OCI-LY1 (cell line): ENCODE data around the gene CCDC7.
"Not testable (repeated sequence)": the region's sequence is repeated elsewhere in the genome, so short reads cannot be mapped to it uniquely, and the experiment has no call there.

Experiments
- H2AFZ ChIP-seq: fragments of 200-600 bp; sonication (generic), shearing (Covaris generic); 2 replicates; pipeline ENCODE4 v1.6.0; 2014; ENCODE audit warnings: antibody characterized with exemption, mild to moderate bottlenecking, low read length
- H3F3A ChIP-seq: fragments of 200-600 bp; sonication (generic), shearing (Covaris generic); 2 replicates; pipeline ENCODE4 v1.6.0; 2014; ENCODE audit warnings: mild to moderate bottlenecking, antibody characterized with exemption, low read length, moderate library complexity; ENCODE audit not compliant: insufficient read depth
- H3K27ac ChIP-seq: fragments of 200-600 bp; sonication (generic); 2 replicates; pipeline ENCODE4 v1.5.1; 2014; ENCODE audit warnings: low read length, mixed run types, mild to moderate bottlenecking, low read depth; ENCODE audit not compliant: poor library complexity, severe bottlenecking
- H3K27me3 ChIP-seq: fragments of 200-600 bp; sonication (generic); 2 replicates; pipeline ENCODE4 v1.6.0; 2014; ENCODE audit warnings: antibody characterized with exemption, mild to moderate bottlenecking, low read length, moderate library complexity; ENCODE audit not compliant: insufficient read depth
- H3K36me3 ChIP-seq: fragments of 200-600 bp; sonication (generic); 2 replicates; pipeline ENCODE4 v1.6.1; 2014; ENCODE audit warnings: mild to moderate bottlenecking, antibody characterized with exemption, low read length, moderate library complexity, mixed read lengths; ENCODE audit not compliant: insufficient read depth
- H3K4me1 ChIP-seq: fragments of 200-600 bp; sonication (generic); 2 replicates; pipeline ENCODE4 v1.5.1; 2014; ENCODE audit warnings: mild to moderate bottlenecking, low read length, moderate library complexity; ENCODE audit not compliant: insufficient read depth, severe bottlenecking
- H3K4me2 ChIP-seq: fragments of 200-600 bp; sonication (generic), shearing (Covaris generic); 2 replicates; pipeline ENCODE4 v1.6.1; 2014; ENCODE audit warnings: low read length
- H3K4me3 ChIP-seq: fragments of 200-600 bp; sonication (generic); 2 replicates; pipeline ENCODE4 v1.5.1; 2014; ENCODE audit warnings: low read length, low read depth, mild to moderate bottlenecking, mixed read lengths; ENCODE audit not compliant: poor library complexity, severe bottlenecking
- H3K79me2 ChIP-seq: fragments of 200-600 bp; shearing (Covaris generic); 2 replicates; pipeline ENCODE4 v1.6.1; 2016; ENCODE audit warnings: mixed run types, low read length, mixed read lengths; ENCODE audit not compliant: insufficient read depth
- H3K9ac ChIP-seq: fragments of 200-600 bp; sonication (generic), shearing (Covaris generic); 2 replicates; pipeline ENCODE4 v1.6.1; 2014; ENCODE audit warnings: mild to moderate bottlenecking, low read length, mixed read lengths
- H3K9me2 ChIP-seq: fragments of 200-600 bp; sonication (generic), shearing (Covaris generic); 2 replicates; pipeline ENCODE4 v1.6.1; 2014; ENCODE audit warnings: low read depth, mild to moderate bottlenecking, low read length, mixed read lengths
- H3K9me3 ChIP-seq: fragments of 200-600 bp; shearing (Covaris generic); 2 replicates; pipeline ENCODE4 v1.6.1; 2014; ENCODE audit warnings: low read length, mixed read lengths
- H4K20me1 ChIP-seq: fragments of 200-600 bp; sonication (generic), shearing (Covaris generic); 2 replicates; pipeline ENCODE4 v1.6.0; 2016; ENCODE audit warnings: mild to moderate bottlenecking, low read length; ENCODE audit not compliant: insufficient read depth
- EZH2 ChIP-seq: fragments of 200-600 bp; sonication (generic), shearing (Covaris generic); IDR thresholded peaks from 2 replicates; pipeline ENCODE4 v1.8.0; 2017; ENCODE audit warnings: borderline replicate concordance, mixed run types, mild to moderate bottlenecking, antibody characterized with exemption, low read length, moderate library complexity, mixed read lengths
- TF ChIP-seq, protein P1 (sequence below): fragments of 200-600 bp; sonication (generic), shearing (Covaris generic); IDR thresholded peaks from 2 replicates; pipeline ENCODE4 v1.5.1; 2017; ENCODE audit warnings: mild to moderate bottlenecking, antibody characterized with exemption, low read length, moderate library complexity, mixed read lengths

The CCDC7 gene

DNA sequence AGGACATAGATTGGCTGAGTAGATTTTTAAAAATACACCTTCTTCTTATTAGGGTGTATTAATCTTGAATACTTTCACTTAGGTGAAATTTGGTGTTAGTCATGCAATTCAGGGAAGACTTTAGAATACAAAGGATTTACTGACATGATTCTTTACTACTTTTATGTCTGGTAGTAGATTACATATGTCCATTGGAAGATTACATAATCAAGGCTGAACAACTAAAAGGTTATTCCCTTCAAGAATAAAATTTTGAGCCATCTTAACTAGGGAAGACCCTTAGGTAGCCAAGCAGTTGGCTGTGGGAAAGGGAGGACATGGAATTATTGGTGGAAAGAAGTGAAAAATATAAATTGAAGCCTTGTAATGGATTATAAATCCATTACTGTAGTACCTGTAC, 347.1 kb downstream of the CCDC7 start:
- H3K9ac ChIP-seq, result no peak overlapping the region
- H2AFZ ChIP-seq, result no peak overlapping the region
- no peak overlapping the region for H3K27ac ChIP-seq
- H3K27me3 ChIP-seq, result no peaks in the 10 kb centered on the region
- H3K9me2 ChIP-seq, result no peaks in the 10 kb centered on the region
- no peaks in the 10 kb centered on the region for H4K20me1 ChIP-seq
- H3K4me2 ChIP-seq, result no peak overlapping the region
- no peaks in the 10 kb centered on the region for H3K9me3 ChIP-seq
- H3F3A ChIP-seq, result no peaks in the 10 kb centered on the region
- no peak for TF ChIP-seq EZH2
- TF ChIP-seq, protein P1, sequence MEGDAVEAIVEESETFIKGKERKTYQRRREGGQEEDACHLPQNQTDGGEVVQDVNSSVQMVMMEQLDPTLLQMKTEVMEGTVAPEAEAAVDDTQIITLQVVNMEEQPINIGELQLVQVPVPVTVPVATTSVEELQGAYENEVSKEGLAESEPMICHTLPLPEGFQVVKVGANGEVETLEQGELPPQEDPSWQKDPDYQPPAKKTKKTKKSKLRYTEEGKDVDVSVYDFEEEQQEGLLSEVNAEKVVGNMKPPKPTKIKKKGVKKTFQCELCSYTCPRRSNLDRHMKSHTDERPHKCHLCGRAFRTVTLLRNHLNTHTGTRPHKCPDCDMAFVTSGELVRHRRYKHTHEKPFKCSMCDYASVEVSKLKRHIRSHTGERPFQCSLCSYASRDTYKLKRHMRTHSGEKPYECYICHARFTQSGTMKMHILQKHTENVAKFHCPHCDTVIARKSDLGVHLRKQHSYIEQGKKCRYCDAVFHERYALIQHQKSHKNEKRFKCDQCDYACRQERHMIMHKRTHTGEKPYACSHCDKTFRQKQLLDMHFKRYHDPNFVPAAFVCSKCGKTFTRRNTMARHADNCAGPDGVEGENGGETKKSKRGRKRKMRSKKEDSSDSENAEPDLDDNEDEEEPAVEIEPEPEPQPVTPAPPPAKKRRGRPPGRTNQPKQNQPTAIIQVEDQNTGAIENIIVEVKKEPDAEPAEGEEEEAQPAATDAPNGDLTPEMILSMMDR, result no peak
- no peak overlapping the region for H3K4me3 ChIP-seq
- no peaks in the 10 kb centered on the region for H3K36me3 ChIP-seq
- no peaks in the 10 kb centered on the region for H3K79me2 ChIP-seq
- no peaks in the 10 kb centered on the region for H3K4me1 ChIP-seq

DNA sequence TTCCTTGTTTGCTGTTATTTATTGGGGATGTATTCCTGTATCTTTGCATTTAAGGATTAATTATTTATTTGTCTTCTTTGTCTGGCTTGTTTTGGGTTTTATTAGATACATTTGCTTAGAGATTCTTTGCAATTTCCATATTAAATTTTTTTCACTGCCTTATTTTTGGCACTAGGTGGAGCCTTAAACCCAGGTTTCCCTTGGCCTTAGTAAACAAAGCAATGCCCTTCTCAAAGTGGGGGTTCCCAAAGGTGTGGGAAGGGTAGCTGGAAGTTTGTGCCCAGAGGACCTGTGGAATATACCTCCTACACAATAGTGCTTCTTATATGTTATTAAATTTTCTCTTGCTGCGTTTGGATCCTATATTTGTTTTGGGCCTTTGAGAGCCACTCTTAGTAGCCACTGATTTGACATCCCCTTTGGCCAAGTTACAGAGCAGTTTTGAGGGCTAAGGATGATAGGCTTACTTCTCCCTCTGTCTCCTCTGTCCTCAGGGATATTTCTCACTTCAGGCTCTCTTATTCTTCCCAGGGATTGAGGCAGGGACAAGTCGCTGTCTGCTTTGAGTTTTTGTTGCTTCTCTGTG, 349.8 kb downstream of the CCDC7 start:
- Histone ChIP-seq H3K79me2 (no peaks in the 10 kb centered on the region), H3K9me3 (no peaks in the 10 kb centered on the region), H3K4me3 (no peak overlapping the region), H3K27me3 (no peaks in the 10 kb centered on the region), H3K9me2 (no peaks in the 10 kb centered on the region), H3K4me2 (no peak overlapping the region), H3K36me3 (no peaks in the 10 kb centered on the region), H3K9ac (no peak overlapping the region), H3K27ac (no peak overlapping the region), H3K4me1 (no peaks in the 10 kb centered on the region), H2AFZ (no peak overlapping the region), H4K20me1 (no peaks in the 10 kb centered on the region), H3F3A (no peaks in the 10 kb centered on the region)
- TF ChIP-seq, protein P1, result peak; percentile 82
- no peak for TF ChIP-seq EZH2

DNA sequence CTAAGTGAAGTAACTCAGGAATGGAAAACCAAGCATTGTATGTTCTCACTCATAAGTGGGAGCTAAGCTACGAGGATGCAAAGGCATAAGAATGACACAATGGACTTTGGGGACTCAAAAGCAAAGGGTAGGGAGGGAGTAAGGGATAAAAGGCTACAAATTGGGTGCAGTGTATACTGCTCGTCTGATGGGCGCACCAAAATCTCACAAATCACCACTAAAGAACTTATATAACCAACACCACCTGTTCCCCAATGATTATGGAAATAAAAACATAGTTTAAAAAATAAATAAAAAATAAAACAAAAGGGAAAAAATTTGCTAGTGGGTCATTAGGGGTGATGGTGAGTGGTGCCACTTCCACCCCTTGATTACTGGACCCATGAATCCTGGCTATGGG, 351.5 kb downstream of the CCDC7 start:
- H3K4me3 ChIP-seq, H3K27ac ChIP-seq, H3K9me2 ChIP-seq, H3K9me3 ChIP-seq, H3F3A ChIP-seq, H3K4me1 ChIP-seq, H2AFZ ChIP-seq, H3K27me3 ChIP-seq, H3K79me2 ChIP-seq, H4K20me1 ChIP-seq, H3K4me2 ChIP-seq, H3K9ac ChIP-seq, H3K36me3 ChIP-seq: not testable (repeated sequence)

DNA sequence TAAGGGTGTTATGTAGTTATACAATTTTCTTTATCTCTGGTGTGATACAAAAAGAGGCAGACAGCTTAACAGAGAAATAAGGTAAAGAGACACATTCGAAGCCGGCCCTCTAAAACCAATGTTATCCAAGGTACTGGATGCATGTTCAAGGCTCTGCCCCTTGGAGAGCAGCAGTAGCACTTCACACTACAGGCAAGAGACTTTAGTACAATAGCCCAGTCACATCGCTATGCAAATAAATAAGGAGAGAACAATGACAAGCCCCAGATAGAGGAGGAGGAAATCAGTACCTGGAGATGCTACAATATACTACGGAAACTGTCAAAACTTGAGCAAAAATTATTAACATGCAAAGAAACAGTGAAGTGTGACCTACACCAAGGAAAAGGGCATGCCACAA, 401.0 kb downstream of the CCDC7 start:
- Histone ChIP-seq H3K9me3 (no peaks in the 10 kb centered on the region), H3K9ac (no peak overlapping the region), H3K4me2 (no peak overlapping the region)

More for the DNA sequence above, 401.0 kb downstream of the CCDC7 start:
- no peaks in the 10 kb centered on the region for H3K36me3 ChIP-seq
- H3K4me3 ChIP-seq, result no peak overlapping the region
- no peak overlapping the region for H3K27ac ChIP-seq
- H3K4me1 ChIP-seq, result no peaks in the 10 kb centered on the region
- H4K20me1 ChIP-seq, result no peaks in the 10 kb centered on the region
- H3K9me2 ChIP-seq, result no peaks in the 10 kb centered on the region
- no peaks in the 10 kb centered on the region for H3K79me2 ChIP-seq
- no peaks in the 10 kb centered on the region for H3F3A ChIP-seq
- TF ChIP-seq, protein P1, result no peak
- no peak for TF ChIP-seq EZH2
- no peaks in the 10 kb centered on the region for H3K27me3 ChIP-seq
- no peak overlapping the region for H2AFZ ChIP-seq
